K562 (cell line): Measurements from ENCODE around the gene COL5A1. TPM values are rescaled to one million over a fixed set of nuclear protein-coding genes. Genes with fewer than 3 reads are reported as not detected.

Source experiments
- CEBPB ChIP-seq: fragments of 450-650 bp; IDR thresholded peaks from 2 replicates; pipeline ENCODE4 v1.6.1; 2016; ENCODE audit warnings: missing genetic modification characterization, missing compliant biosample characterization
- FOXP4 ChIP-seq: sonication (generic); formaldehyde crosslinking; IDR thresholded peaks from 2 replicates; pipeline ENCODE4 v1.8.0; 2022; ENCODE audit warnings: mild to moderate bottlenecking, missing genetic modification reagents, borderline replicate concordance
- HMGN3 ChIP-seq: IDR thresholded peaks from 2 replicates; pipeline ENCODE4 v1.6.1; 2011; ENCODE audit warnings: borderline replicate concordance, low read depth, mild to moderate bottlenecking, mixed read lengths, low read length; ENCODE audit not compliant: insufficient read length; ENCODE audit errors: extremely low read depth
- KLF16 ChIP-seq: IDR thresholded peaks from 2 replicates; pipeline ENCODE4 v1.6.1; 2016; ENCODE audit warnings: antibody characterized with exemption
- NCOR1 ChIP-seq: fragments of 450-650 bp; IDR thresholded peaks from 2 replicates; pipeline ENCODE4 v1.6.1; 2016; ENCODE audit warnings: mild to moderate bottlenecking, moderate library complexity
- PCBP1 ChIP-seq: fragments of 200-400 bp; formaldehyde crosslinking; IDR thresholded peaks from 2 replicates; pipeline ENCODE4 v1.6.1; 2018; ENCODE audit warnings: mild to moderate bottlenecking, low read depth, low read length; ENCODE audit not compliant: poor library complexity, severe bottlenecking
- RBM25 ChIP-seq: fragments of 200-400 bp; formaldehyde crosslinking; IDR thresholded peaks from 2 replicates; pipeline ENCODE4 v1.6.1; 2018; ENCODE audit warnings: low read length, low read depth, moderate library complexity; ENCODE audit not compliant: severe bottlenecking
- REST ChIP-seq, 2 experiments: fragments of 450-650 bp; formaldehyde crosslinking in 1 of 2; IDR thresholded peaks; 2 replicates each; pipeline versions ENCODE4 v1.4.0 to v1.6.1; 2014 to 2020; ENCODE audit warnings: mild to moderate bottlenecking in 2 of 2, borderline replicate concordance in 1 of 2, low read depth in 1 of 2
- TSHZ1 ChIP-seq: fragments of 250-450 bp; sonication (Bioruptor Pico); IDR thresholded peaks from 2 replicates; pipeline ENCODE4 v1.4.0; 2020; ENCODE audit warnings: mild to moderate bottlenecking, moderate library complexity
- U2AF1 ChIP-seq: fragments of 200-400 bp; formaldehyde crosslinking; optimal IDR thresholded peaks from 2 replicates; pipeline ENCODE3; 2017; ENCODE audit warnings: mild to moderate bottlenecking, low read depth, low read length, moderate library complexity
- ZNF165 ChIP-seq: fragments of 250-450 bp; sonication (Bioruptor Pico); IDR thresholded peaks from 2 replicates; pipeline ENCODE4 v1.4.0; 2020; ENCODE audit warnings: borderline replicate concordance
- ZNF347 ChIP-seq: fragments of 450-650 bp; formaldehyde crosslinking; IDR thresholded peaks from 2 replicates; pipeline ENCODE4 v1.4.0; 2020; ENCODE audit warnings: low read depth, mild to moderate bottlenecking, moderate library complexity
- ZZZ3 ChIP-seq: fragments of 450-650 bp; IDR thresholded peaks from 2 replicates; pipeline ENCODE4 v1.6.1; 2016; ENCODE audit warnings: antibody characterized with exemption, mild to moderate bottlenecking, moderate library complexity
- polyA plus RNA-seq, 8 experiments: library from polyadenylated mRNA; depleted of rRNA in 4 of 8; stranded (reverse) in 5 of 8; unstranded in 3 of 8; fragments of >200 nt; fragmentation: Nextera tagmentation in 2 of 8; fragmentation: Illumina TruSeq in 1 of 8; extraction: Ambion mirVana in 2 of 8; extraction: Trizol in 1 of 8; gene quantifications; 2 replicates each; pipeline versions ENCODE4 v1.2.1 to v1.2.3, GENCODE V29; 2011 to 2014; ENCODE audit warnings: inconsistent platforms in 1 of 8, missing spikeins in 1 of 8
- total RNA-seq, 7 experiments: library from RNA; depleted of rRNA in 6 of 7; stranded (reverse); fragments of >200 nt in 6 of 7; fragmentation: Illumina TruSeq in 2 of 7; extraction: Trizol in 2 of 7; gene quantifications; 2 replicates each; pipeline versions ENCODE4 v1.2.1 to v1.2.3, GENCODE V29; 2011 to 2021; ENCODE audit warnings: low replicate concordance in 1 of 7

Gene COL5A1
- total and polyA plus RNA-seq, 9 of the 15 experiments (the other 6 are each of a cell fraction or from before 2014, with no cell fraction given), result under 0.01 to 0.13 (median 0.04) TPM; not detected in 6

GRCh38 chr9:134698587-134699342 is 57.2 kb downstream of the COL5A1 start (continued):
- peak; percentile 50; the same call in 1 of the 2 replicates for TF ChIP-seq REST (IDR thresholded peaks at IDR 0.05; ENCODE audit: borderline replicate concordance)
- no peak for TF ChIP-seq REST (CRISPR knock-in tag; IDR thresholded peaks at IDR 0.05; ENCODE audit: low read depth)
- no peak for TF ChIP-seq RBM25
- TF ChIP-seq CEBPB, result no peak
- TF ChIP-seq FOXP4 (CRISPR knock-in tag), result no peak
- 0 out of 2 replicates have a peak, but pooled peaks have one; percentile 10 for TF ChIP-seq KLF16
- TF ChIP-seq ZNF165, result no peak
- TF ChIP-seq U2AF1, result no peak
- no peak for TF ChIP-seq ZNF347 (CRISPR knock-in tag)
- TF ChIP-seq ZZZ3, result no peak
- TF ChIP-seq PCBP1, result no peak
- TF ChIP-seq TSHZ1 (CRISPR knock-in tag), result no peak
- no peak for TF ChIP-seq NCOR1
- TF ChIP-seq HMGN3, result no peak
